NCI-H774 (cell line): Measurements from ENCODE around the gene GPR149.

Experiments
- DNase-seq: peaks from one replicate; lab custom pipeline; 2025; lab: John Stamatoyannopoulos, UW

The GPR149 gene

GRCh38 chr3:154338570-154338969 is 91.4 kb downstream of the GPR149 start:
- no peak for DNase-seq

GRCh38 chr3:154338008-154338407 is 92.0 kb downstream of the GPR149 start:
- DNase-seq = no peak

DNA sequence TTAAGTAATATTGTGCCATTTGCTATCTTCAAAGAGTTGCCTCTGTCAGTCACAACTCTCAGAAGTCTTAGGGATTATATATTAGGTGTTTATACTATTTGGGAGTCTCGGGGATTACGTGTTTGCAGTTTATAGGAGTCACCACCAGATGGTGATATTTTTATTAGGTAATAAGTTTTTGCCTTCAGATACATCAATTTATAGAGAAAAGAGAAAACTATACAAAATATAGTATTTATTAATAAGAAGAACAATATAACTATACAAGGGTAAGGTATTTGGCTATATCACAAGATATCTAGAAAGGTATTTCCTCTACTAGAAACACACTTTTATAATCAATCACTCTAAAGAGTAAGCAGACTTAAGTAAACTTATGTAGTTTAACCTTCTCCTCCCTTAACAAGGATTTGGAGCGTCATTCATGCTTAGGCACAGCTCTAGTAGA is 95.0 kb downstream of the GPR149 start:
- peak; percentile 12 for DNase-seq

GRCh38 chr3:154327871-154328270 is 102.1 kb downstream of the GPR149 start:
- DNase-seq = no peak

GRCh38 chr3:154324919-154325318 is 105.1 kb downstream of the GPR149 start:
- no peak for DNase-seq

GRCh38 chr3:154323891-154324738 is 105.9 kb downstream of the GPR149 start, which contains the start of gene DHX36:
Gene DHX36, minus strand, starts transcription at chr3:154324487. Its CDS starts 71 bp downstream, at chr3:154324416.
- peak; percentile 95 for DNase-seq

DNA sequence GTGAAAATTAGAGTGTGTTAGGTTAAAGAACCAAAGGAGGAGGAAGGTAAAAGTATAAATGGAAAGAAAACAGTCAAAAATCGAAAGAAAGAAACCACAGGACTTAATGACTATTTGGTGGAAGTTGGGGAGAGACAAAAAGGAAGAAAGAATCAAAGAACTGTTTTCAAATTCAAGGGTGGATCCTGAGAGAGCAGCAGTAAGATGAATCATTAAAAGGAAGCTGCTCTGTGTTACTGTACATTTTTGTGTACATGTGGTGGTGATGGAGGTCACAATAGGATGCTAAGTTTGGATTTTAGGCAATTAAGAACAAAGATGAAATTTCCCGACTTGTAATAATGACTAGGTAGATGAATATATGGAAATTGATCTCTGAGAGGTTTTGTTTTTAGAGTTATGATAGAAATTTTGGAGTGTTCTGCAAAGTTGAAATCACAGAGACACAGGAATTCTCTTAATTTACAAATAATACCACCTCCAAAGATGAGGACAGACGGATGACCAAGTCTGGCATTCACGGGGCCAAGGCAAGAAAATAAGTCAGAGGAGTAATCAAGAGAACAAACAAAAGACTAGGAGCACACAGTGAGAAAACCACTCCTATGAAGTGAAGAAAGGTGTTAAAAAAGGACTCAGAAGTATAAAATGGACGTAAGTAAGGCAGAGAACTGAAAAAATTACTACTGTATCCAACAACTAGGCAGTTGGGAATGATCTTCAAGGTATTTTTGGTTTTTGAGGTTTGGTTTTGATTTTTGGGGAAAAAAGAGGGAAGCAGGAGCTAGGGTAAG is 112.8 kb downstream of the GPR149 start:
- DNase-seq = no peak

- DNase-seq = no peak
Measured at GRCh38 chr3:154314152-154314551, 115.8 kb downstream of the GPR149 start.

DNA sequence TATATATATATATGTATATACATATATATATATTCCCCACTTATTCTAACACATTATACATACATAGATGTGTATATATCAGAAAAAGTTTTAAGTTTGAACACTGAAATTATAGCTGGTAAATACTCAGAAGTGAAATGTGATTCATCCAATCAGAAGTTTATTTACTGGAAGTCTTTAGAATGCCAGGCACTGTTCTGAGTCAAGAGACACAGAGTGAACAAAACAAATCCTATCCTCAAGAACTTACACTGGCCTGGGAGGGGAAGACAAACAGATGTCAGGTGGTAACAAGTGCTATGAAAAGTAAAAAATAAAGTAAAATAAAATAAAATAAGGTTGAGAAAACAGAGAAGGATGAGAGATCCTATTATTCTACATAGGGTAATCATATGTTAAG is 119.2 kb downstream of the GPR149 start:
- DNase-seq = no peak

DNA sequence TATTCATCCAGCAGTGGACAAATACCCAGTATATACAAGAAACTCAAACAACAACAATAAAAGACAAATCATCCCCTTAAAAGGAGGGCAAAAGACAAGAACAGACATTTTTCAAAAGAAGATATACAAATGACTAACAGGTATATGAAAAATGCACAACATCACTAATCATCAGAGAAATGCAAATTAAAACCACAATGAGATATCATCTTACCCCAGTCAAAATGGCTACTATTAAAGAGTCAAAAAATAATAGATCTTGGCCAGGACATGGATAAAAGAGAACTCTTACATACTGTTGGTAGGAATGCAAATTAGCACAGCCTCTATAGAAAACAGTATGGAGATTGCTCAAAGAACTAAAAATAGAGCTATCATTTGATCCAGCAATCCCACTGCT is 122.6 kb downstream of the GPR149 start:
- DNase-seq = no peak

GRCh38 chr3:154304936-154305335 is 125.1 kb downstream of the GPR149 start:
- no peak for DNase-seq

DNA sequence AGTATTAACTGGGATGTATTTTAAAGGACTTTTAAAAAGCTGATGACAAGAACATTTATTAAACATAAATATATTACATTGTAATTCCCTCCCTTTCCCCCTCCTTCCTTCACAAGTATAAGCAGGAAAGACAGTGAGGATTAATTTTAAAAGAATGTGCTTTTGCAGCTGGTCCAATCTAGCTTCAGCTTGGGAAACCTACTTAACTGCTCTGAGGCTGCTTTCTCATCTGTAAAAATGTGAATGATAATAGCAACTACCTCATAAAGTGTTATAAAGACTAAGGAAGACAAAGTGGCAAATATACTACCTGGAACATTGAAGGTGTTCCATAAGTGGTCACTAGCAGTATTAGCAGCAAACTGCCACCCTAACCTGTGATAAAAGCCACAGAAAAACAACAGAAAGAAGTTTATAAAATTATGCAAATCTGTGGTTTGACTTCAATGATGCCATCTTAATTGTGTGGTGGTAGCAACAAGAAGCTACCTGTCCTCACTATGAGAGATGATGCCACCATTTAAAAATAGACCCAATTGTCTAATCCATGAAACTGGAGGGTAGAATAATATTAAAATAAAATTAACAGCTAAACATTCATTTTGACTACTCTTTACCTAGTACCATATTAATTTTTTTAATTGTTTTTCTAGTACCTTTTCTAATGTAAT is 125.7 kb downstream of the GPR149 start:
- no peak for DNase-seq

DNA sequence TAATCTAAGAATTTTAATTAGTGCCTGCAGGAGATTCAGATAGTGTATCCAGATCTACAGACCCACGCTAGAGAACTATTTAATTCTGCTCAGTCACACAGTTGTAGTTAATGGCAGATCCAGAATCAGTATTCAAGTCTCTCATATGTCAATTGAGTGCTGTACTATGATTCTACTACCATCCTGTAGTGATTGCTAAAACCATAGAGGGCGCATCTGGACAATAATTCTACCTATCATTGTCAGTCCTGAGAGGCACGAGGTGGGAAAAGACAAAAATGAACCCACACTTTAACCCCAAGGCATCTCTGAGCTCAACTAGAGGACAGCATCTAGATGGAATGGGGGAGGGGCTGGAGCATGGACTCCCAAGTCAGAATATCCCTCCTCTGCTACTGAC is 128.4 kb downstream of the GPR149 start:
- DNase-seq = no peak

DNA sequence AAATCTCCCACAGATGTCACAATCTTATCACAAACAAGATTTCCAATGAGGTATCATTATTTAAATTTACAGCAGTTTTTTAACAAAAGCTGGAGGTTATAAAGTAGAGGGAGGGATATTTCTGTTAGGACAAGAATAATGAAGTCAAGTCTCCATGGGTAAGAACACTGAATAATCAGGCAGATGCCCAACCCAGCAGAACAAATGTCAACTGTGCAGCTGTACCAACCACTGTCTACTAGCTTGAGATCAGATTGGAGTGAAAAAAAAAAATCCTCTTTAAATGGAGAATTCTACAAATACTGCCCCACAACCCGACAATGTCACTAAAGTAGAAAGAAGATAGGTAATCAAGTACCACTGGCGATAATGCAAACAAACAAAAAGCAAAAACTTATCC is 136.0 kb downstream of the GPR149 start:
- no peak for DNase-seq

DNA sequence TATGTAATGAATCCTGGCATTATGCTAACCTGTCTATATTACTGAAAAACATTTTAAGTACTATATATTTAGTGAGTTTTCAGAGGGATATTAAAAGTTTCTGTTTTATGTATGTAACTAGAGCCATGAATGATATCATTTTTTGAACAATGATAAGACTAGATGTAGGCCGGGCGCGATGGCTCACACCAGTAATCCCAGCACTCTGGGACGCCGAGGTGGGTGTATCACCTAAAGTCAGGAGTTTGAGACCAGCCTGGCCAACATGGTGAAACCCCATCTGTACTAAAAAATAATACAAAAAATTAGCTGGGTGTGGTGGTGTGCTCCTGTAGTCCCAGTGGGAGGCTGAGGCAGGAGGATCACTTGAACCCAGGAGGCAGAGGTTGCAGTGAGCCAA is 139.8 kb downstream of the GPR149 start:
- no peak for DNase-seq
